GM21423 (cell line): ENCODE data around the gene TXNDC2.

Experiments
- ATAC-seq: cut with Tn5 transposase; IDR thresholded peaks from one replicate; pipeline ENCODE4 v1.9.1; 2021; ENCODE audit warnings: mild to moderate bottlenecking, moderate library complexity; ENCODE audit not compliant: unreplicated experiment

The TXNDC2 gene

GRCh38 chr18:9930299-9930884 lies 44.6 kb downstream of the TXNDC2 start:
- no peak for ATAC-seq

DNA sequence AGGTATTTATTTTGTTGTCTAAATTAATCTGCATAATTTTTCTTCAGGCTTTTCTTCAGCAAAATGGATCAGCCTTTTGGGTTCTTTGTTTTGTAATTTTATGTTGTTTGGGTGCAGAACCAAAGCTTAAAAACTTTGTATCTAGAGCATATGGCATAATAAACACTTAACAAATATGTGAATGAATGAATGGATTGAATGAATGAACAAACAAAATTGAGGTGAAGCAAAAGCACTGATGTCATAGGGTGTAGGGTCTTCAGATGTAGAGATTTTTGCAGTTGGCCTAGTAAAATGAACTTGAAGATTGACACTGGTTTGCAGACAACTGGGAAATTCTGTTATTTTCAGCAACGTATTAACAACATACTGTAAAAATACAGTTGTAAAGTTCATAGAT lies 45.4 kb downstream of the TXNDC2 start:
- no peak for ATAC-seq

DNA sequence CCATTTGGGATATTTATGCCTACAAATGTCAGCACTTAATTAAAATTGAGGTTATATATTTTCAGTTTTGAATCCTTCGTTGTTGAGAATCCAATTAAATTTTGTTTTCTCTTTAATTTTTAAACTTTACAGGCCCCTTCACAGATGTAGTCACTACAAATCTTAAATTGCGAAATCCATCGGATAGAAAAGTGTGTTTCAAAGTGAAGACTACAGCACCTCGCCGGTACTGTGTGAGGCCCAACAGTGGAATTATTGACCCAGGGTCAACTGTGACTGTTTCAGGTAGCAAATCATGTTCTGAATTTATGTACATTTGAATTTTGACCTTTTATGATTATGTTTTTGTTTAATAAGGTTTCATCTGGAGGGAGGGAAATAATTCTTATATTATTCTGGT lies 45.9 kb downstream of the TXNDC2 start:
- no peak for ATAC-seq

- no peak for ATAC-seq
These were observed 48.1 kb downstream of the TXNDC2 start for GRCh38 chr18:9933865-9934264.

- ATAC-seq, result no peak
These were observed 48.5 kb downstream of the TXNDC2 start for GRCh38 chr18:9934274-9934673.
